WERI-Rb-1 (cell line): ENCODE results near the gene C5orf24.

Experiments
- DNase-seq: peaks from one replicate; pipeline ENCODE4 v3.0.0-alpha.2; 2020
- H3K27ac ChIP-seq: fragments of 250-450 bp; sonication (Bioruptor Pico); 2 replicates; pipeline ENCODE4 v1.5.1; 2020; ENCODE audit warnings: mild to moderate bottlenecking, moderate library complexity
- H3K27me3 ChIP-seq: fragments of 250-450 bp; sonication (Bioruptor Pico); 2 replicates; pipeline ENCODE4 v1.5.1; 2021; ENCODE audit warnings: mild to moderate bottlenecking, low read depth, moderate library complexity; ENCODE audit not compliant: insufficient read depth, severe bottlenecking
- H3K36me3 ChIP-seq: fragments of 250-450 bp; sonication (Bioruptor Pico); 2 replicates; pipeline ENCODE4 v1.5.1; 2020; ENCODE audit warnings: mild to moderate bottlenecking, moderate library complexity
- H3K4me3 ChIP-seq: 2 replicates; pipeline ENCODE4 v1.5.1; 2011; ENCODE audit warnings: low read depth, mild to moderate bottlenecking, control low read depth, low read length
- H3K9me3 ChIP-seq: fragments of 250-450 bp; sonication (Bioruptor Pico); 2 replicates; pipeline ENCODE4 v1.5.1; 2021; ENCODE audit warnings: mild to moderate bottlenecking, moderate library complexity; ENCODE audit not compliant: severe bottlenecking
- TF ChIP-seq, protein P1 (sequence below): IDR thresholded peaks from 2 replicates; pipeline ENCODE4 v1.5.1; 2011; ENCODE audit warnings: low read depth, mild to moderate bottlenecking, control low read depth, inconsistent platforms, low read length

Gene C5orf24

DNA sequence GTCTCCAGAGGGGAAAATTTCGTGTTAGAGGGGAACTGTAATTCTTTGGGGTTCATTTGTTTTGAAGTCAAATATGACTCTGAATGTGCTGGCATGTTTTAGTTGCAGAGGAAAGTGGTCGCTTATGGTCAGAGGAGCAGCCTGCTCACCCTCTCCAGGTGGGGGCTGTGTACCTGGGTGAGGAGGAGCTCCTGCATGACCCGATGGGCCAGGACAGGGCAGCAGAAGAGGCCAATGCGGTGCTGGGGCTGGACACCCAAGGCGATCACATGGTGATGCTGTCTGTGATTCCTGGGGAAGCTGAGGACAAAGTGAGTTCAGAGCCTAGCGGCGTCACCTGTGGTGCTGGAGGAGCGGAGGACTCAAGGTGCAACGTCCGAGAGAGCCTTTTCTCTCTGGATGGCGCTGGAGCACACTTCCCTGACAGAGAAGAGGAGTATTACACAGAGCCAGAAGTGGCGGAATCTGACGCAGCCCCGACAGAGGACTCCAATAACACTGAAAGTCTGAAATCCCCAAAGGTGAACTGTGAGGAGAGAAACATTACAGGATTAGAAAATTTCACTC lies 41.9 kb downstream of the C5orf24 start:
- DNase-seq, result no peak
- TF ChIP-seq, protein P1, sequence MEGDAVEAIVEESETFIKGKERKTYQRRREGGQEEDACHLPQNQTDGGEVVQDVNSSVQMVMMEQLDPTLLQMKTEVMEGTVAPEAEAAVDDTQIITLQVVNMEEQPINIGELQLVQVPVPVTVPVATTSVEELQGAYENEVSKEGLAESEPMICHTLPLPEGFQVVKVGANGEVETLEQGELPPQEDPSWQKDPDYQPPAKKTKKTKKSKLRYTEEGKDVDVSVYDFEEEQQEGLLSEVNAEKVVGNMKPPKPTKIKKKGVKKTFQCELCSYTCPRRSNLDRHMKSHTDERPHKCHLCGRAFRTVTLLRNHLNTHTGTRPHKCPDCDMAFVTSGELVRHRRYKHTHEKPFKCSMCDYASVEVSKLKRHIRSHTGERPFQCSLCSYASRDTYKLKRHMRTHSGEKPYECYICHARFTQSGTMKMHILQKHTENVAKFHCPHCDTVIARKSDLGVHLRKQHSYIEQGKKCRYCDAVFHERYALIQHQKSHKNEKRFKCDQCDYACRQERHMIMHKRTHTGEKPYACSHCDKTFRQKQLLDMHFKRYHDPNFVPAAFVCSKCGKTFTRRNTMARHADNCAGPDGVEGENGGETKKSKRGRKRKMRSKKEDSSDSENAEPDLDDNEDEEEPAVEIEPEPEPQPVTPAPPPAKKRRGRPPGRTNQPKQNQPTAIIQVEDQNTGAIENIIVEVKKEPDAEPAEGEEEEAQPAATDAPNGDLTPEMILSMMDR, result no peak
- Histone ChIP-seq H3K4me3 (no peak overlapping the region), H3K9me3 (no peaks in the 10 kb centered on the region), H3K36me3 (peaks cover 15% of the 10 kb centered on the region), H3K27me3 (no peaks in the 10 kb centered on the region), H3K27ac (no peak overlapping the region)

DNA sequence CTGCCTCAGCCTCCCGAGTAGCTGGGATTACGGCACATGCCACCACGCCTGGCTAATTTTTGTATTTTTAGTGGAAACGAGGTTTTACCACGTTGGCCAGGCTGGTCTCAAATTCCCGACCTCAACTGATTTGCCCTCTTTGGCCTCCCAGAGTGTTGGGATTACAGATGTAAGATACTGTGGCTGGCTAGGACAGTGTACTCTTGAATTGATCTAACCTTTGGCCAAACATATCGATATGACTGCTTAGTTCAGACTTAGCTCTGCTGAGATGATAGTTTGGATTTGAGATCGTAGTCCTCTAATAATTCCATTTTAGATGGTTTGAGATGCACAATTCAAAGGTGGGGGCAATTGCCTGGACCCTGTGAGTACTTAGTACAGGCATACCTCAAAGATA lies 43.6 kb downstream of the C5orf24 start:
- Histone ChIP-seq H3K9me3 (no peaks in the 10 kb centered on the region), H3K27me3 (no peaks in the 10 kb centered on the region), H3K27ac (no peak overlapping the region), H3K4me3 (no peak overlapping the region), H3K36me3 (peaks cover 21% of the 10 kb centered on the region)
- no peak for DNase-seq
- TF ChIP-seq, protein P1, result no peak

DNA sequence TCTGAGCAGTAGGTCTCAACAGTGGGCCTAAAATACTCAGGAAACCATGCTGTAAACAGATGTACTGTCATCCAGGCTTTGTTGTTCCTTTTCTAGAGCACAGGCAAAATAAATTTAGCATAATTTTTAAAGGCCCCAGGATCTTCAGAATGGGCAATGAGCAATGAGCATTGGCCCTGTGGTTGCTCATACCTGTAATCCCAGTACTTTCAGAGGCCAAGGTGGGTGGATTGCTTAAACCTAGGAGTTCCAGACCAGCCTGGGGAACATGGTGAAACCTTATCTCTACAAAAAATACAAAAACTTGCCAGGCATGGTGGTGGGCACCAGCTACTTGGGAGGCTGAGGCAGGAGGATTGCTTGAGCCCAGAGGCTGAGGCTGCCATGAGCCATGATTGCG lies 45.7 kb downstream of the C5orf24 start:
- TF ChIP-seq, protein P1, result no peak
- DNase-seq, result no peak
- peaks cover 31% of the 10 kb centered on the region for H3K36me3 ChIP-seq

DNA sequence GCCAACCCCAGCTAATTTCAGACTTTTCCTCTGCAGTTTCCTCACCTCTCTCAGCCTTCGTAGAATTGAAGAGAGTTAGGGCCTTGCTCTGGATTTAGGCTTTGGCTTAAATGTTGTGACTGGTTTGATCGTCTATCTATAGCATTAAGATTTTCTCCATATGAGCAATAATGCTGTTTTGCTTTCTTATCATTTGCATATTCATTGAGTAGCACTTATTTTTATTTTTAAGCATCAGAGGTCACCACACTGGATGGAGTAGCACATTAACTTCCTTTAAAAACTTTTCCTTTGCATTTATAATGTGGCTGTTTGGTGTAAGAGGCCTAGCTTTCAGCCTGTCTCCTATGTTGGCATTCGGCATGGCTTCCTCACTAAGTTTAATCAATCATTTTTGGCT lies 46.5 kb downstream of the C5orf24 start:
- H3K27me3 ChIP-seq, result no peaks in the 10 kb centered on the region
- H3K4me3 ChIP-seq, result no peak overlapping the region
- peaks cover 31% of the 10 kb centered on the region for H3K36me3 ChIP-seq
- TF ChIP-seq, protein P1, result no peak
- no peak overlapping the region for H3K27ac ChIP-seq
- no peak for DNase-seq
- H3K9me3 ChIP-seq, result no peaks in the 10 kb centered on the region

More for the DNA sequence above, 45.7 kb downstream of the C5orf24 start:
- H3K27ac ChIP-seq, result no peak overlapping the region
- H3K9me3 ChIP-seq, result no peaks in the 10 kb centered on the region
- no peaks in the 10 kb centered on the region for H3K27me3 ChIP-seq
- no peak overlapping the region for H3K4me3 ChIP-seq

DNA sequence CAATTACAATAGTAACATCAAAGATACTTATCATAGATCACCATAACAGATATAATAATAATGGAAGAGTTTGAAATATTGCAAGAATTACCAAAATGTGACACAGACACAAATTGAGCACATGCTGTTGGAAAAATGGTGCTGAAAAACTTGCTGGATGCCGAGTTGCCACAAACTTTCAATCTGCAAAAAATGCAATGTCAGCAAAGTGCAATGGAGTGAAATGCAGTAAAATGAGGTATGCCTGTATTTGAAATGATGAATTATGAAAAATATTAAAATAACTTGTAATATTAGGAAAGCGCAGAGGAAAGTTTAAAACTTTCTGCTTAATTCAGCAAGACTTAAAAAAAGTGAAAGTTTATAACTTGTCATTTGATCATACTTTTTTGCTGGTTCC lies 47.2 kb downstream of the C5orf24 start:
- H3K27me3 ChIP-seq, result no peaks in the 10 kb centered on the region
- no peak overlapping the region for H3K4me3 ChIP-seq
- H3K9me3 ChIP-seq, result no peaks in the 10 kb centered on the region
- TF ChIP-seq, protein P1, result no peak
- peaks cover 33% of the 10 kb centered on the region for H3K36me3 ChIP-seq
- no peak for DNase-seq
- H3K27ac ChIP-seq, result no peak overlapping the region
